Neural cell (in vitro differentiated cells): ENCODE data around the gene METTL1.

Experiments
- EP300 ChIP-seq: fragments of 450-650 bp; conservative IDR thresholded peaks from 2 replicates; pipeline ENCODE4 v1.6.1; 2014; ENCODE audit warnings: antibody characterized with exemption, mild to moderate bottlenecking, moderate library complexity; ENCODE audit not compliant: poor library complexity, severe bottlenecking
- EZH2 ChIP-seq: fragments of 200-600, 300-800 bp; shearing (Covaris generic), sonication (generic); IDR thresholded peaks from 2 replicates; pipeline ENCODE4 v1.6.1; 2014; ENCODE audit warnings: antibody characterized with exemption, low read length, borderline replicate concordance, mild to moderate bottlenecking; ENCODE audit not compliant: insufficient read depth, poor library complexity, severe bottlenecking
- MXI1 ChIP-seq: fragments of 450-650 bp; conservative IDR thresholded peaks from 2 replicates; pipeline ENCODE4 v1.6.1; 2014; ENCODE audit warnings: antibody characterized with exemption, mild to moderate bottlenecking; ENCODE audit not compliant: poor library complexity, severe bottlenecking
- POLR2AphosphoS5 ChIP-seq: IDR thresholded peaks from 2 replicates; pipeline ENCODE4 v1.6.1; 2012
- RAD21 ChIP-seq: fragments of 450-650 bp; conservative IDR thresholded peaks from 2 replicates; pipeline ENCODE4 v1.6.1; 2014; ENCODE audit warnings: antibody characterized with exemption, mild to moderate bottlenecking, moderate library complexity
- SMC3 ChIP-seq: fragments of 450-650 bp; conservative IDR thresholded peaks from 2 replicates; pipeline ENCODE4 v1.6.1; 2014; ENCODE audit warnings: antibody characterized with exemption, mild to moderate bottlenecking, moderate library complexity; ENCODE audit not compliant: poor library complexity
- TAF1 ChIP-seq: IDR thresholded peaks from 2 replicates; pipeline ENCODE4 v1.6.1; 2012; ENCODE audit warnings: low read depth
- TF ChIP-seq, protein P1 (sequence below): fragments of 450-650 bp; IDR thresholded peaks from 2 replicates; pipeline ENCODE4 v1.5.1; 2014; ENCODE audit warnings: antibody characterized with exemption, mild to moderate bottlenecking, moderate library complexity; ENCODE audit not compliant: poor library complexity, severe bottlenecking
- TF ChIP-seq, protein P2 (sequence below): IDR thresholded peaks from 2 replicates; pipeline ENCODE4 v1.6.1; 2012; ENCODE audit warnings: borderline replicate concordance

GRCh38 chr12:57764662-57765002, 7.3 kb downstream of the METTL1 start:
- TF ChIP-seq, protein P1, sequence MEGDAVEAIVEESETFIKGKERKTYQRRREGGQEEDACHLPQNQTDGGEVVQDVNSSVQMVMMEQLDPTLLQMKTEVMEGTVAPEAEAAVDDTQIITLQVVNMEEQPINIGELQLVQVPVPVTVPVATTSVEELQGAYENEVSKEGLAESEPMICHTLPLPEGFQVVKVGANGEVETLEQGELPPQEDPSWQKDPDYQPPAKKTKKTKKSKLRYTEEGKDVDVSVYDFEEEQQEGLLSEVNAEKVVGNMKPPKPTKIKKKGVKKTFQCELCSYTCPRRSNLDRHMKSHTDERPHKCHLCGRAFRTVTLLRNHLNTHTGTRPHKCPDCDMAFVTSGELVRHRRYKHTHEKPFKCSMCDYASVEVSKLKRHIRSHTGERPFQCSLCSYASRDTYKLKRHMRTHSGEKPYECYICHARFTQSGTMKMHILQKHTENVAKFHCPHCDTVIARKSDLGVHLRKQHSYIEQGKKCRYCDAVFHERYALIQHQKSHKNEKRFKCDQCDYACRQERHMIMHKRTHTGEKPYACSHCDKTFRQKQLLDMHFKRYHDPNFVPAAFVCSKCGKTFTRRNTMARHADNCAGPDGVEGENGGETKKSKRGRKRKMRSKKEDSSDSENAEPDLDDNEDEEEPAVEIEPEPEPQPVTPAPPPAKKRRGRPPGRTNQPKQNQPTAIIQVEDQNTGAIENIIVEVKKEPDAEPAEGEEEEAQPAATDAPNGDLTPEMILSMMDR, result no peak
- TF ChIP-seq EZH2 (no peak), EP300 (no peak), RAD21 (no peak), MXI1 (no peak), POLR2AphosphoS5 (no peak), TAF1 (no peak), SMC3 (no peak)
- TF ChIP-seq, protein P2, sequence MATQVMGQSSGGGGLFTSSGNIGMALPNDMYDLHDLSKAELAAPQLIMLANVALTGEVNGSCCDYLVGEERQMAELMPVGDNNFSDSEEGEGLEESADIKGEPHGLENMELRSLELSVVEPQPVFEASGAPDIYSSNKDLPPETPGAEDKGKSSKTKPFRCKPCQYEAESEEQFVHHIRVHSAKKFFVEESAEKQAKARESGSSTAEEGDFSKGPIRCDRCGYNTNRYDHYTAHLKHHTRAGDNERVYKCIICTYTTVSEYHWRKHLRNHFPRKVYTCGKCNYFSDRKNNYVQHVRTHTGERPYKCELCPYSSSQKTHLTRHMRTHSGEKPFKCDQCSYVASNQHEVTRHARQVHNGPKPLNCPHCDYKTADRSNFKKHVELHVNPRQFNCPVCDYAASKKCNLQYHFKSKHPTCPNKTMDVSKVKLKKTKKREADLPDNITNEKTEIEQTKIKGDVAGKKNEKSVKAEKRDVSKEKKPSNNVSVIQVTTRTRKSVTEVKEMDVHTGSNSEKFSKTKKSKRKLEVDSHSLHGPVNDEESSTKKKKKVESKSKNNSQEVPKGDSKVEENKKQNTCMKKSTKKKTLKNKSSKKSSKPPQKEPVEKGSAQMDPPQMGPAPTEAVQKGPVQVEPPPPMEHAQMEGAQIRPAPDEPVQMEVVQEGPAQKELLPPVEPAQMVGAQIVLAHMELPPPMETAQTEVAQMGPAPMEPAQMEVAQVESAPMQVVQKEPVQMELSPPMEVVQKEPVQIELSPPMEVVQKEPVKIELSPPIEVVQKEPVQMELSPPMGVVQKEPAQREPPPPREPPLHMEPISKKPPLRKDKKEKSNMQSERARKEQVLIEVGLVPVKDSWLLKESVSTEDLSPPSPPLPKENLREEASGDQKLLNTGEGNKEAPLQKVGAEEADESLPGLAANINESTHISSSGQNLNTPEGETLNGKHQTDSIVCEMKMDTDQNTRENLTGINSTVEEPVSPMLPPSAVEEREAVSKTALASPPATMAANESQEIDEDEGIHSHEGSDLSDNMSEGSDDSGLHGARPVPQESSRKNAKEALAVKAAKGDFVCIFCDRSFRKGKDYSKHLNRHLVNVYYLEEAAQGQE, result no peak
